Measurements from ENCODE around the gene FGD3. TPM values are rescaled to one million over a fixed set of nuclear protein-coding genes. Genes with fewer than 3 reads are reported as not detected.

Gene FGD3
- total RNA-seq, 1 experiment from 2014 or later: 1.8 TPM

GRCh38 chr9:93058355-93059010 lies 111.2 kb downstream of the FGD3 start, which contains the start of gene SUSD3:
Gene SUSD3 (plus strand): TSS chr9:93058701. CDS start chr9:93058743, 42 bp downstream.
- Histone ChIP-seq H3K56ac (ENCODE audit: insufficient read length, low read depth, low read length) (no peak within 1 kb of the TSS), H3K27me3 (ENCODE audit: insufficient read depth, low read length) (no peaks in the 10 kb centered on the region), H3K4me1 (ENCODE audit: insufficient read depth, low read length) (no peaks in the 10 kb centered on the region), H3K79me2 (ENCODE audit: insufficient read depth, low read length) (no peaks in the 10 kb centered on the region), H2AFZ (ENCODE audit: low read length) (no peak within 1 kb of the TSS), H4K8ac (replicated peaks; ENCODE audit: insufficient read length, low read depth, low read length) (no peak within 1 kb of the TSS), H2BK5ac (ENCODE audit: insufficient read length, low read length) (no peak within 1 kb of the TSS), H3K23ac (ENCODE audit: insufficient read length, low read depth, low read length) (no peak within 1 kb of the TSS), H4K91ac (ENCODE audit: insufficient read length, low read depth, low read length) (no peak within 1 kb of the TSS), H3K9ac (ENCODE audit: extremely low read depth, insufficient read length, low read length) (no peak within 1 kb of the TSS), H4K20me1 (ENCODE audit: control insufficient read depth, insufficient read depth, insufficient read length) (no peaks in the 10 kb centered on the region), H3K27ac (ENCODE audit: insufficient read length, low read depth, low read length) (no peak within 1 kb of the TSS), H2AK5ac (ENCODE audit: insufficient read length, low read length) (no peak within 1 kb of the TSS), H2BK12ac (ENCODE audit: insufficient read length, low read depth, low read length) (no peak within 1 kb of the TSS), H2BK15ac (ENCODE audit: low read depth, low read length) (no peak within 1 kb of the TSS), H3K79me1 (ENCODE audit: insufficient read depth, low read depth, low read length, poor library complexity, severe bottlenecking) (no peaks in the 10 kb centered on the region), H3K9me3 (ENCODE audit: control insufficient read depth, low read depth, low read length) (no peaks in the 10 kb centered on the region), H3K23me2 (ENCODE audit: insufficient read length, low read depth, low read length, poor library complexity, severe bottlenecking) (no peaks in the 10 kb centered on the region), H2BK20ac (ENCODE audit: low read depth, low read length, poor library complexity, severe bottlenecking) (no peak within 1 kb of the TSS), H4K5ac (ENCODE audit: insufficient read length, low read depth, low read length) (no peak within 1 kb of the TSS), H3K4ac (ENCODE audit: low read depth, low read length) (no peak within 1 kb of the TSS), H3K18ac (ENCODE audit: insufficient read length, low read depth, low read length) (no peak within 1 kb of the TSS), H2BK120ac (ENCODE audit: low read depth, low read length, poor library complexity, severe bottlenecking) (no peak within 1 kb of the TSS), H3K4me2 (ENCODE audit: insufficient read depth, insufficient read length, low read length) (peak within 1 kb of the TSS; percentile 12), H3T11ph (ENCODE audit: low read length) (no peak within 1 kb of the TSS), H3K14ac (ENCODE audit: insufficient read depth, low read length) (peak within 1 kb of the TSS; percentile 24; the same call in 1 of the 2 replicates)
- Mint-ChIP-seq H3K36me3 (ENCODE audit: insufficient read depth in 1 of 3, low read depth in 3 of 3) (no peaks in the 10 kb centered on the region), H3K4me1 (peaks cover 48 to 57% of the 10 kb centered on the region in 2 experiments), H3K9me3 (no peaks in the 10 kb centered on the region), H3K27me3 (ENCODE audit: low read depth) (peaks cover 42% of the 10 kb centered on the region), H3K4me3 (peak within 1 kb of the TSS; percentile 56 to 74), H3K27ac (peak within 1 kb of the TSS in 1 of 3 experiments; percentile 86; a peak in 1 of 7 replicates)
- peak; percentile 89 for DNase-seq
- no CpG with 5 or more reads among the region's 55 CpGs for WGBS (ENCODE audit: extremely low coverage, insufficient read length, low lambda C conversion rate)
- no peak for TF ChIP-seq CTCF (conservative IDR thresholded peaks at IDR 0.05)
